Transverse colon (tissue), 4 donors: ENCODE data around the gene C10orf71.

Source experiments
- EP300 ChIP-seq: sonication (generic); formaldehyde crosslinking; IDR thresholded peaks from one replicate; pipeline ENCODE4 v1.6.1; 2017; ENCODE audit warnings: antibody characterized with exemption, low read depth
- POLR2A ChIP-seq: fragments of 450-650 bp; IDR thresholded peaks from one replicate; pipeline ENCODE4 v1.6.1; 2016; ENCODE audit warnings: antibody characterized with exemption, mild to moderate bottlenecking, moderate library complexity
- POLR2AphosphoS5 ChIP-seq, 3 donors: sonication (generic); formaldehyde crosslinking; IDR thresholded peaks; one replicate each; pipeline ENCODE4 v1.6.1; 2016; ENCODE audit warnings: antibody characterized with exemption in 3 of 3
- TF ChIP-seq, protein P1 (sequence below), 5 experiments: fragments of 200-600 bp in 3 of 5; fragments of 450-650 bp in 2 of 5; sonication (generic) in 3 of 5; IDR thresholded peaks; 1 replicate in 2 of 5; 2 replicates in 3 of 5; pipeline ENCODE4 v1.5.1; 2016 to 2017; ENCODE audit warnings: antibody characterized with exemption in 5 of 5, inconsistent platforms in 3 of 5, mild to moderate bottlenecking in 2 of 5, moderate library complexity in 1 of 5

DNA sequence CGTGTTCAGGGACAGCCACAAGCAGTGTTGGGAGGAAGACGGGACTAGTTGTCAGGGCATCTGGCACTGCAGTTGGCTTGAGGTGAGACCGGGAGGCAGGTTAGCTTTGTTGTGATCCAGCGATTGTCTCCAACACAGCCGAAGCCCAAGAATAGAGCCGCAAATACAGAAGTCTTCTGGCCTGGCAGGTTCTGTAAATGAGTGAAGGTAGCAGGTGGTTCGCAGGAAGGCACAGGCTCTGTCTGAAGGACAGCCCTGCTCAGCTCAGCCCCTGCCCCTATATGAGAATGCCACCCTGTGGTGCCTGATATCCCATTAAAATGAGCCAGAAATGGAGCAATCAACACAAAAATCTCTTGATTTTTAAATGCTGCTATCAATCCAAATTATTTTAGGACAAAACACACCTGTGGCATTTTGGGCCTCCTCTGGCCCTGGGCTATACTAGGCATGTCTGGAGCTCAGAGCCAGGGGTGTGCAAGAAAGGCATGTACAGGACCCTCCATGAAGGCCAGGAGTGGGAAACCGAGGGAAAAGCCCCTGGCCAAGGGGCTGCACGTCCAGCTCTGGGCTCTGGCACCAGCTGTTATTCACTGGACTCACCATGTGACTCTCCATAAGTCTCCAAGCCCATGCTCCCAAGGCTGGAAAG is 11.2 kb upstream of the C10orf71 start:
- TF ChIP-seq, protein P1, sequence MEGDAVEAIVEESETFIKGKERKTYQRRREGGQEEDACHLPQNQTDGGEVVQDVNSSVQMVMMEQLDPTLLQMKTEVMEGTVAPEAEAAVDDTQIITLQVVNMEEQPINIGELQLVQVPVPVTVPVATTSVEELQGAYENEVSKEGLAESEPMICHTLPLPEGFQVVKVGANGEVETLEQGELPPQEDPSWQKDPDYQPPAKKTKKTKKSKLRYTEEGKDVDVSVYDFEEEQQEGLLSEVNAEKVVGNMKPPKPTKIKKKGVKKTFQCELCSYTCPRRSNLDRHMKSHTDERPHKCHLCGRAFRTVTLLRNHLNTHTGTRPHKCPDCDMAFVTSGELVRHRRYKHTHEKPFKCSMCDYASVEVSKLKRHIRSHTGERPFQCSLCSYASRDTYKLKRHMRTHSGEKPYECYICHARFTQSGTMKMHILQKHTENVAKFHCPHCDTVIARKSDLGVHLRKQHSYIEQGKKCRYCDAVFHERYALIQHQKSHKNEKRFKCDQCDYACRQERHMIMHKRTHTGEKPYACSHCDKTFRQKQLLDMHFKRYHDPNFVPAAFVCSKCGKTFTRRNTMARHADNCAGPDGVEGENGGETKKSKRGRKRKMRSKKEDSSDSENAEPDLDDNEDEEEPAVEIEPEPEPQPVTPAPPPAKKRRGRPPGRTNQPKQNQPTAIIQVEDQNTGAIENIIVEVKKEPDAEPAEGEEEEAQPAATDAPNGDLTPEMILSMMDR (IDR thresholded peaks at IDR 0.05), result no peak
- TF ChIP-seq EP300, result no peak
- TF ChIP-seq POLR2A, result no peak
- TF ChIP-seq POLR2AphosphoS5 (IDR thresholded peaks at IDR 0.05), result no peak
